ENCODE measurements around the gene LRRC15. TPM values are rescaled to one million over a fixed set of nuclear protein-coding genes. Genes with fewer than 3 reads are reported as not detected.

The LRRC15 gene
- polyA plus RNA-seq, 1 experiment, result 4.9 TPM

DNA sequence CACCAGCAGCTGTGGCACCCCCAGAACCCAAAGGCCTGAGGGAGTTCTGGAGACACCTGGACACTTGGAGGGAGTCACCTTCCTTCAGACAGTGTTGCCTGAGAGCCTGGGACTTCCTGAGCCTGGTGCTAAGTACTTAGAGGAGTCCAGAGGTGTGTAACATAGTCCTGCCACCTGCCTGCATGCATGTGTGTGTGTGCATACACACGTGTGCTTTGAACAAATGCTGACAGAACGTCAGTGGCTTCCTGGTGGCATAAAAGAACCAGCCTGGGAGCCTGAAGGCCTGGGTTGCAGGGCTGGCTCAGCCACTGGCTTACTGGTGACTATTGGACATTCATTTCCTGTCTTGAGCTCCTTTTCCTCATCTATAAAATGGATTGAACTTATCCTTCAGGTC, 15.2 kb downstream of the LRRC15 start:
- Histone ChIP-seq H3K4me3 (ENCODE audit: low read depth, low read length) (no peak overlapping the region), H3K27me3 (ENCODE audit: control insufficient read depth, insufficient read depth, low read length) (peaks cover 5% of the 10 kb centered on the region), H3K9me3 (ENCODE audit: control insufficient read depth, insufficient read depth, low read length) (no peaks in the 10 kb centered on the region; the same call in 1 of the 2 replicates), H3K27ac (ENCODE audit: low read depth, low read length) (no peak overlapping the region)
- DNase-seq (ENCODE audit: low read depth, low spot score), result no peak
- POLR2A ChIA-PET, result no interaction called here
- CTCF ChIA-PET, result interaction anchor here (1.5 to 13.4 kb wide), 2 partner anchors 9 to 21 kb away, joined by 3 to 151 read pairs; no protein-coding TSS in a partner anchor
- TF ChIP-seq CTCF (IDR thresholded peaks at IDR 0.05; ENCODE audit: low read depth, low read length), result no peak

DNA sequence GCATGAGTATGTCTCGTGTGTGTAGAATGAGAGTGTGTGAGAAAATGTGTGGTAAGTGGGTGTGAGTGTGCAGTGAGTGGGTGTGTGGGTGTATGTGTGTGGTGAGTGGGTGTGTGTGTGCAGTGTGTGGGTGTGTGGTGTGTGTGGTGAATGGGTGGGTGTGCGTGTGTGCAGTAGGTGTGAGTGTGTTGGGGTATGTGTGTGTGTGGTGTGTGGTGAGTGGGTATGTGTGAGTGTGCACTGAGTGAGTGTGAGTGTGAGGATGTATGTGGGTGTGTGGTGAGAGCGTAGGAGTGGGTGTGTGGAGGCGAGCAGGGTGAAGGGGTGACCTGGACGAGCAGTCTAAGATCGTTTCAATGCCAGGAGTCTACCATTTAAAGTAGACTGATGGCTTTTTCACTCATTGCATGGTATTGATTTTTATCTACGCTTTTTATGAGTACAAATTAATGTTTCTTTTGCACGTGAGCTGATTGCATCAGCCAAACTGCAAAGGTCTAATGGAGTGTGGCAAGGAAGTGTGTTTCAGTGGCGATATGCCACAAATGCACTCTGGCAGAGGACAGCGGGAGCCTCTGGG, 16.8 kb downstream of the LRRC15 start:
- Histone ChIP-seq H3K27me3 (ENCODE audit: control insufficient read depth, insufficient read depth, low read length) (no peaks in the 10 kb centered on the region), H3K9me3 (ENCODE audit: control insufficient read depth, insufficient read depth, low read length) (no peaks in the 10 kb centered on the region), H3K27ac (ENCODE audit: low read depth, low read length) (no peak overlapping the region), H3K4me3 (ENCODE audit: low read depth, low read length) (no peak overlapping the region)
- DNase-seq (ENCODE audit: low read depth, low spot score), result no peak
- POLR2A ChIA-PET, result no interaction called here
- TF ChIP-seq CTCF (IDR thresholded peaks at IDR 0.05; ENCODE audit: low read depth, low read length), result no peak
- CTCF ChIA-PET, result interaction anchor here (13.4 kb wide), 1 partner anchor 8 kb away, joined by 151 read pairs; no protein-coding TSS in a partner anchor

- ChIA-PET CTCF (no interaction called here), POLR2A (no interaction called here)
- Histone ChIP-seq H3K27ac (ENCODE audit: low read depth, low read length) (no peak overlapping the region), H3K4me3 (ENCODE audit: low read depth, low read length) (no peak overlapping the region), H3K9me3 (ENCODE audit: control insufficient read depth, insufficient read depth, low read length) (no peaks in the 10 kb centered on the region), H3K27me3 (ENCODE audit: control insufficient read depth, insufficient read depth, low read length) (no peaks in the 10 kb centered on the region)
- no peak for DNase-seq (ENCODE audit: low read depth, low spot score)
- no peak for TF ChIP-seq CTCF (IDR thresholded peaks at IDR 0.05; ENCODE audit: low read depth, low read length)
Measured at GRCh38 chr3:194351952-194352536, 17.5 kb downstream of the LRRC15 start.

- ChIA-PET CTCF (interaction anchor here (0.6 to 1.4 kb wide), 3 partner anchors 9 to 51 kb away, joined by 3 to 4 read pairs (median 3); no protein-coding TSS in a partner anchor), POLR2A (no interaction called here)
- Histone ChIP-seq H3K4me3 (ENCODE audit: low read depth, low read length) (no peak within 1 kb of the TSS), H3K27me3 (ENCODE audit: control insufficient read depth, insufficient read depth, low read length) (no peaks in the 10 kb centered on the region), H3K9me3 (ENCODE audit: control insufficient read depth, insufficient read depth, low read length) (no peaks in the 10 kb centered on the region), H3K27ac (ENCODE audit: low read depth, low read length) (no peak within 1 kb of the TSS)
- TF ChIP-seq CTCF (IDR thresholded peaks at IDR 0.05; ENCODE audit: low read depth, low read length), result no peak
- DNase-seq (ENCODE audit: low read depth, low spot score), result no peak
Measured at GRCh38 chr3:194351080-194351672, 18.4 kb downstream of the LRRC15 start, which contains the start of gene CPN2. TSS of gene CPN2 (minus strand) at chr3:194351328. CDS start at chr3:194342702, 8,626 bp downstream.

DNA sequence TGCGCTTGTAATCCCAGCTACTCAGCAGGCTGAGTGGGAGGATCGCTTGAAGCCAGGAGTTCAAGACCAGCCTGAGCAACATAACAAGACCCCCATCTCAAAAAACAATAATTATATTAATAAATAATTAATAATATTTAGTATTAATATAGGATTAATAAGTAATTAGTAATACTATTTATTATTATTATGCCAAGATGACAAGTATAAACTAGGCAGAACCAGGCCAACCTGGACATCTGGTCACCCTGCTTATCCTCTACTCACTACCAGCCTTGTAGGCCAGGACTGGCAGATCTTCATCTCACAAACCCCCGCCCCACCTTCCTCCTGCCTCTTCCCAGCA, 18.8 kb downstream of the LRRC15 start:
- no peak overlapping the region for H3K27ac ChIP-seq (ENCODE audit: low read depth, low read length)
- H3K4me3 ChIP-seq (ENCODE audit: low read depth, low read length), result no peak overlapping the region
- ChIA-PET CTCF (interaction anchor here (0.6 to 1.4 kb wide), 3 partner anchors 8 to 51 kb away, joined by 3 to 4 read pairs (median 3); no protein-coding TSS in a partner anchor), POLR2A (no interaction called here)
- TF ChIP-seq CTCF (IDR thresholded peaks at IDR 0.05; ENCODE audit: low read depth, low read length), result no peak
- H3K27me3 ChIP-seq (ENCODE audit: control insufficient read depth, insufficient read depth, low read length), result no peaks in the 10 kb centered on the region
- no peak for DNase-seq (ENCODE audit: low read depth, low spot score)
- no peaks in the 10 kb centered on the region for H3K9me3 ChIP-seq (ENCODE audit: control insufficient read depth, insufficient read depth, low read length)

Measured in AG04450 (cell line).